SHP77 treated with DMSO at 0.1 percent for 48 hours (cell line): Measurements from ENCODE around the gene PALLD.
"Not testable (repeated sequence)": the region's sequence is repeated elsewhere in the genome, so short reads cannot be mapped to it uniquely, and the experiment has no call there.

Source experiments
- DNase-seq: peaks from one replicate; lab custom pipeline; 2025; lab: John Stamatoyannopoulos, UW

PALLD gene

GRCh38 chr4:168677063-168677462 is 180.2 kb downstream of the PALLD start:
- DNase-seq, result no peak

DNA sequence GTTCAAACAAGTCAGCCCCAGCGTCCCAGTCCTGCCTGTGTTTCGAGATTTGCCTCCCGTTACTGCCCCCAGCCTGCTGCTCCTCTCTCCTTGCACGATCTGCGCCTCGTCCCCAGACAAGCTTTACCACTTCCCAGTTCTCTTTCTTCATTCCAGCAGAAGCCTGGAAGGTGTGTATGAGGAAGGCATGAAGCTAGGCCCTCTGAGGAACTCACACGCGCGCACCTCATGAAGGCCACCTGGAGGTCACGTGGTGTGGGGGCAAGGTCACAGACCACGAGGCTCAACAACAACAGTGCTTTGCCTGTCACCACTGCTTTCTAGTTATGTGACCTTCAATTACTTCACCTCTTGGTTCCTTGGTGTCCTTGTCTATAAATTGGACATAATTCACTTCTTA is 181.0 kb downstream of the PALLD start:
- DNase-seq, result no peak

GRCh38 chr4:168678751-168679366 is 182.0 kb downstream of the PALLD start:
- DNase-seq, result no peak

DNA sequence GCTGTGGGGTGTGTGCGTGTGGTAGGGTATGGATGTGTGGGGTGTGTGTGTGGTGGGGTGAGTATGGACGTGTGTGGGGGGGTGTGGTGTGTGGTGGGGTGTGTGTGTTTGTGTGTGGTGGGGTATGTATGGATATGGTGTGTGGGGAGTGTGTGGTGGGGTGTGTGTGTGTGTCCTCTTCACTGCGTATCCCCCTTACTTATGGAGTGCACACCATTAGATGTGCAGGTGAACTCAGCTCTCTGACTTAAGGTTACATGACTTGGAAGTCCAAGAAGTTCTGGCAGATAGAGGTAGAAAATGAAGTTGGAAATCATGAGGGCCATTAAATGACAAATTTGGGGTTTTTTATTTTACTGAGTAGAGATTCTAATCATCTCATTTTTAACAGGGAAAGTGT is 182.5 kb downstream of the PALLD start:
- no peak for DNase-seq

DNA sequence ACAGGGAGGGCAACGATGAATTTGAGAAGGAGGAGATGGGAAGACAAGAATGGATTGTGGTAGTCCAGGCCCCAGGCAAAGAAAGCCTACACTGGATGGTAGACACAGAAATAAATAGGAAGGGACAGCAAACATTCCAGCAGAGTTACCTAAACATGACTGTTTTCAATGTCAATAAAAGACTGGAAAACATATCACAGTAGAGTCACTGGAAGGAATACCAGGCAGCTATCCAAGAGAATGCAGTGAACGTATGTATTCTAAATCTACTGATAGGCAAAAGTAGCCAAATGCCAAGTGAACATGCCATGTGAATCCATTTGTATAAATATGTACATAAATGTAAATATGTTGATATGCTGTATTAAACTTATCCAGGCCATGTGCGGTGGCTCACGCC is 183.0 kb downstream of the PALLD start:
- DNase-seq, result no peak

- DNase-seq, result no peak
These were observed 186.1 kb downstream of the PALLD start for GRCh38 chr4:168682898-168683500.

GRCh38 chr4:168683595-168683994 is 186.7 kb downstream of the PALLD start:
- DNase-seq, result no peak

DNA sequence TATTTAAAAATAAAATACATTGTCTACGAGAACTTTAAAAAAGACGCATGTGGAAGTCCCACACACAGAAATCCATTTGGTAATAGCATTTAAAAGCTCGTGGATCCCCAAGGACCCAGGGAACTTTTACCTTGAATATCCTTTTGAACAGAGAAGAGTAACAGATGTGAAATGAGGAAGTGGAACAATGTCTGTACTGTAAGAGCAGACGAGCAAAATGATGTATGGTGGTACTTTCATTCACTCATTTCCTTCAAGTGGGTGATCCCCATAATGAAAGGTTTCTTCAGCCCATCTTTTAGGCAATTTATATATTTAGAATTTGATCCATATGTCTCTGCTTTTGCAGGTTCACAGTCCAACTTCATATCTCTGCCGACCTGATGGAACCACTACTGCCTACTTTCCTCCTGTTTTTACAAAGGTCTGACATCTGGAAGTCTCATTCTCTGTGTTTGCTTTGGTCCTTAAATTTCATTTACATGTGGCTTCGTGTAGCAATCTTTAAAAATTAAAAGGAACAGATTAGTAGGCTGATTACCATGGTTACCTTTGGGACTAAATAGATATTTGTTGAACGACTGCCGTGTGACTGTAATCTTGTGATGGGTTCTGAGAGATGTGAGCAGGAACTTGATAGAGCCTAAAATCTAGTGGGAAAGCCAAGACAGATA is 188.4 kb downstream of the PALLD start:
- DNase-seq, result no peak

- DNase-seq, result no peak
These were observed 191.7 kb downstream of the PALLD start for GRCh38 chr4:168688584-168688983.

DNA sequence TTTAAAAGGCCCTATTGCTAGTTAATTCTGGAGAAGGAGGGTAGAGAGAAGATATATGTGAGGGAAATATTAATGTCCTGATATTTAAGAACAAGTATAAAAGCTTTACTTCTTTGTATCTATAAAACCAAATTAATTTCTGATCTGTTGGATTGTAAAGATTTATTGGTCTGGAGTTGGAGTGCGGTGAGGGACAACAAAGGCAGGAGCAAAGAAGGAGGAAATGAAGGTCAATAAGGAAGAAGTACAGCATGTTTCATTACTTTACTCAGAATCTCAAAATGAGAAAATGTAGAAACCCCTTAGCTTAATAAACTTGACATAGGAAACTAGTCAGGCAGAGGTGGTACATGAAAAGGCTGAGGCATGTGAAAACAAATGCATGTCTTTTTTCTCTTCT is 192.9 kb downstream of the PALLD start:
- no peak for DNase-seq

- no peak for DNase-seq
These were observed 193.3 kb downstream of the PALLD start for GRCh38 chr4:168690199-168690598.

GRCh38 chr4:168691631-168692369 is 194.9 kb downstream of the PALLD start:
- DNase-seq, result no peak

- DNase-seq, result no peak
These were observed 197.1 kb downstream of the PALLD start for GRCh38 chr4:168693750-168694490.

- DNase-seq, result no peak
These were observed 197.8 kb downstream of the PALLD start for GRCh38 chr4:168694667-168695066.

GRCh38 chr4:168695288-168695687 is 198.4 kb downstream of the PALLD start:
- DNase-seq, result no peak

DNA sequence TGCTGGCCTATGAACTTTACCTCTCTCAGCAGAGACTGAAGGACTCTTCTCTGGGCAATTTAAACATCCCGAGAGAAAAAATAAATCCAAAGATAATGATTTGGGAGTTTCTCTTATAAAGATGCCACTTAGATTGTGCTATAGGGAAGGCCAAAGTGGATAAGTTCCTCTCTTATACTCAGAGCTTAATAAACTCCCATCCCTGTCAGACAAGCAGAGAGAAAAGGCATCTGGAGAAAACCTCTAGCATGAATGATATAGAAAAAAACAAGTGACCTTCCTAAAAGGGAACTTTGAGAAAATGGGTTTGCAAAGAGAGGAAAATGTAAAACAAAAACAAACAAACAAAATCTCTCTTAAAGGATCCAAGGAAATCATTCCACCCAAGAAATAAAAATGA is 199.4 kb downstream of the PALLD start:
- DNase-seq, result no peak

- no peak for DNase-seq
These were observed 200.0 kb downstream of the PALLD start for GRCh38 chr4:168696826-168697225.

GRCh38 chr4:168699224-168699878 is 202.5 kb downstream of the PALLD start:
- no peak for DNase-seq

GRCh38 chr4:168701061-168701460 is 204.2 kb downstream of the PALLD start:
- DNase-seq, result no peak

DNA sequence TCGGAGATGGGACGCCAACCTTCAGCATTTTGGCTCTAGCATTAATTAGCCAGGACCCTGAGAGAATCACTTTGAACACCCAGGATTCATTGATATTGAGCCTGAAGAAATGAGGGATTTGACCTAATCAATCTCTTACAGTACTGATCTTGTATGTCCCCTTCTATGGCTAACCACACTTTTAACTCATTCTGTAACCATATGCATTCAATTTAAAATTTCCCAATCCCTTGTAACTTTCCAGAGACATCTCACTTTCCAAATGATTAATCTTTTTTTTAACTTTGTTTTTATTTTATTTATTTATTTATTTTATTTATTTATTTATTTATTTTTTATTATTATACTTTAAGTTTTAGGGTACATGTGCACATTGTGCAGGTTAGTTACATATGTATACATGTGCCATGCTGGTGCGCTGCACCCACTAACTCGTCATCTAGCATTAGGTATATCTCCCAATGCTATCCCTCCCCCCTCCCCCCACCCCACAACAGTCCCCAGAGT is 205.8 kb downstream of the PALLD start:
- not testable (repeated sequence) for DNase-seq

DNA sequence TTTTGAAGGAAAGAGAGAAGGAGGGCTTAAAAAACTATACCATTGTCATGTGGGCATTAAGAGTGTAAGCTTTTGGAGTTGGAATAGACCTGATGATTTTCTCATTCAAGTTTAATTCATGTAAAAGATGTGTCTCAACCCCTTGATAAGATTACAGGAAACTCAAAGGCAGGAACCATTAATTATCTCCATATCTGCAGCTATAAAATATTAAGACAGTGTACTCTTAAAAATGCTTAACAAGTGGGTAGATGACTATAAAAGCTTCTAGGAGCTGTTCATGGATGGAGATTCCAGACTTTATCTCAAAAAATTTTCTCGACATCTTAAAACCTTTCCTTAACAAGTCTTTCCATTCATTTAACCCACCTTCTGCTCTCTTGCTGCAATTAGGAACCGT is 208.3 kb downstream of the PALLD start:
- DNase-seq, result no peak
